BJ (cell line): Measurements from ENCODE around the gene RHOB. TPM values are rescaled to one million over a fixed set of nuclear protein-coding genes. Genes with fewer than 3 reads are reported as not detected.

Experiments
- CTCF ChIA-PET: fragments of 350-600 bp; formaldehyde crosslinking; extraction: SDS; loops from one replicate; lab custom pipeline; 2021; ENCODE audit warnings: antibody characterized with exemption, inconsistent platforms; lab: Yijun Ruan, JAX
- POLR2A ChIA-PET: fragments of 300-600 bp; sonication (Branson Sonifier 250); formaldehyde crosslinking; extraction: SDS; loops from one replicate; lab custom pipeline; 2021; ENCODE audit warnings: antibody characterized with exemption; lab: Charles Lee
- DNase-seq: peaks from one replicate; pipeline ENCODE4 v3.0.0-alpha.2; 2011; ENCODE audit warnings: low read depth
- H3K27me3 ChIP-seq: 2 replicates; pipeline ENCODE4 v1.6.0; 2011; ENCODE audit warnings: low read length; ENCODE audit not compliant: control insufficient read depth, insufficient read depth
- H3K36me3 ChIP-seq: 2 replicates; pipeline ENCODE4 v1.5.1; 2011; ENCODE audit warnings: low read length; ENCODE audit not compliant: control insufficient read depth, insufficient read depth
- H3K4me3 ChIP-seq: 2 replicates; pipeline ENCODE4 v1.5.1; 2011; ENCODE audit warnings: low read depth, mild to moderate bottlenecking, control low read depth, low read length
- CTCF ChIP-seq: IDR thresholded peaks from 2 replicates; pipeline ENCODE4 v1.5.1; 2011; ENCODE audit warnings: low read depth, mild to moderate bottlenecking, control low read depth, inconsistent platforms, low read length, moderate library complexity; ENCODE audit not compliant: insufficient read depth
- polyA plus RNA-seq: library from polyadenylated mRNA; depleted of rRNA; stranded (reverse); fragments of >200 nt; gene quantifications from 2 replicates; pipeline ENCODE4 v1.2.3, GENCODE V29; 2011

The RHOB gene
- polyA plus RNA-seq, 1 experiment: 87.2 TPM

GRCh38 chr2:20474757-20475566 is 28.1 kb downstream of the RHOB start:
- CTCF ChIA-PET: interaction anchor here (0.6 kb wide), 1 partner anchor 25 kb away, joined by 4 read pairs; no protein-coding TSS in a partner anchor
- POLR2A ChIA-PET: no interaction called here
- DNase-seq: no peak

GRCh38 chr2:20475567-20475952 is 28.7 kb downstream of the RHOB start:
- no peak for DNase-seq
- CTCF ChIA-PET: interaction anchor here (0.6 kb wide), 1 partner anchor 24 kb away, joined by 4 read pairs; no protein-coding TSS in a partner anchor
- Histone ChIP-seq H3K27me3 (no peaks in the 10 kb centered on the region; the same call in 1 of the 2 replicates), H3K4me3 (no peak overlapping the region), H3K36me3 (no peaks in the 10 kb centered on the region)
- POLR2A ChIA-PET: no interaction called here
- TF ChIP-seq CTCF: no peak

More at GRCh38 chr2:20474757-20475566, 28.1 kb downstream of the RHOB start:
- Histone ChIP-seq H3K36me3 (no peaks in the 10 kb centered on the region), H3K4me3 (no peak overlapping the region), H3K27me3 (no peaks in the 10 kb centered on the region; the same call in 1 of the 2 replicates)
- no peak for TF ChIP-seq CTCF

GRCh38 chr2:20476481-20476880 is 29.6 kb downstream of the RHOB start:
- no peak for TF ChIP-seq CTCF
- ChIA-PET POLR2A (no interaction called here), CTCF (no interaction called here)
- H3K27me3 ChIP-seq: no peaks in the 10 kb centered on the region; the same call in 1 of the 2 replicates
- no peaks in the 10 kb centered on the region for H3K36me3 ChIP-seq
- DNase-seq: no peak
- H3K4me3 ChIP-seq: no peak overlapping the region

GRCh38 chr2:20476950-20477349 is 30.1 kb downstream of the RHOB start:
- H3K36me3 ChIP-seq: no peaks in the 10 kb centered on the region
- no peak for DNase-seq
- no peaks in the 10 kb centered on the region; the same call in 1 of the 2 replicates for H3K27me3 ChIP-seq
- ChIA-PET CTCF (interaction anchor here (1.1 kb wide), 1 partner anchor 9 kb away, joined by 3 read pairs; no protein-coding TSS in a partner anchor), POLR2A (no interaction called here)
- no peak for TF ChIP-seq CTCF
- H3K4me3 ChIP-seq: no peak overlapping the region

- Histone ChIP-seq H3K36me3 (no peaks in the 10 kb centered on the region), H3K4me3 (no peak overlapping the region), H3K27me3 (no peaks in the 10 kb centered on the region; the same call in 1 of the 2 replicates)
- DNase-seq: no peak
- POLR2A ChIA-PET: interaction anchor here (0.6 kb wide), 2 partner anchors 10 to 83 kb away, joined by 3 read pairs; no protein-coding TSS in a partner anchor
- CTCF ChIA-PET: interaction anchor here (0.9 to 1.0 kb wide), 2 partner anchors 10 to 13 kb away, joined by 3 read pairs; no protein-coding TSS in a partner anchor
- TF ChIP-seq CTCF: no peak
These were observed 32.1 kb downstream of the RHOB start for GRCh38 chr2:20478961-20479360.
